Fibroblast of skin of left quadriceps (primary cell): ENCODE measurements around the gene MAP4K1.
"Not testable (repeated sequence)": the region's sequence is repeated elsewhere in the genome, so short reads cannot be mapped to it uniquely, and the experiment has no call there.

Source experiments
- DNase-seq, 2 experiments: peaks; one replicate each; pipeline ENCODE4 v3.0.0-alpha.2; 2013; ENCODE audit warnings: low read depth in 2 of 2

MAP4K1 gene

DNA sequence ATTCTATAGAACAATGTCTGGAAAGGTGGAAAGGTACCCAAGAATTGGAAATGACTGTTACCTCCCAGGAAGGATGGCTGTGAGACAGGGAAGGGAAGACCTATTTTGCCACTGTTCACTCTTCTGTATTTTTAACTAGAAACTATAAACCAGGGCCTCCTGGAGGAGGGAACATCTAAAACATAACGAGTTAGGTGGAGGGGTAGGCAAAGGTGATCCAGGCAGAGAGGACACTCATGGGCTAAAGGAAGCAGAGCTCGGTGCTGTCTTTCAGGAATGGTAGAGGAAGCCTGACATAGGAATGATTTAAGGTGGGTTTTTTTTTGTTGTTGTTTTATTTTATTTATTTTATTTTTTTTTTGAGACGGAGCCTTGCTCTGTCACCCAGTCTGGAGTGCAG lies 7.1 kb upstream of the MAP4K1 start:
- DNase-seq = no peak

DNA sequence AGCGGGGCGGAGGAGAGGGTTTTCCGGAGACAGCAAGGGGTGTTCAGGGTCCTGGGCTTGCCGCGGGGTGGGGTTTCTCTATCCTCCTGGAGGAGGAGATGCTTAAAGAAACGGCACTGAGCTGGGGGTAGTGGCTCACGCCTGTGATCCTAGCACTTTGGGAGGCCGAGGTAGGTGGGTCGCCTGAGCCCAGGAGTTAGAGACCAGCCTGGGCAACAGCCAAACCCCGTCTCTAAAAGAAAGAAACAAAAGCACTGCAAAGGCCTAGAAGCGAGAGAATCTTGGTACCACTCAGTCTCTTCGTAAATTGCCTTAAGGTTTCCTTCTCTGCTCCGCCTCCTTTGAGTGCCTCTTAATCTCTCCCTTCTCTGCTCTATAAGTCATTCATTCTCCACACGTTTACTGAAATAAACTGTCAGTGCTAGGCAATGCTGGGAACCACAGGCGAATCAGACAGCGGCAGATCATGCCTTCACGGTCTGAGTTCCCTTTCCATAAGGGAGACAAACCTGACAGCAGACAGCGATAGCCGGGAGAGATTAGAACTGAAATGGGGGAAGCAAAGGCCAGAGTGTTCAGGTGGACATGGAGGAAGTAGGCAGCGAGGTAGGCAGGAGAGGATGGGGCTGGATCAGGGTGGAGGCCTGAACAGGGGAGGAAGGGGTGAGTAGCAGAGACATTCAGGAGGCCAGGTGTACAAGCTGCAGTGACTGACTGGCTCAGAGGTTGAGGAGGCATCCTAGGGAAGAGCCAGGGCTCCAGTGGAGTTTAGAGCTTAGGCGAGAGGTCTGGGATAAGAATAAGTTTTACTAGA lies 1.8 kb upstream of the MAP4K1 start:
- no peak for DNase-seq

DNA sequence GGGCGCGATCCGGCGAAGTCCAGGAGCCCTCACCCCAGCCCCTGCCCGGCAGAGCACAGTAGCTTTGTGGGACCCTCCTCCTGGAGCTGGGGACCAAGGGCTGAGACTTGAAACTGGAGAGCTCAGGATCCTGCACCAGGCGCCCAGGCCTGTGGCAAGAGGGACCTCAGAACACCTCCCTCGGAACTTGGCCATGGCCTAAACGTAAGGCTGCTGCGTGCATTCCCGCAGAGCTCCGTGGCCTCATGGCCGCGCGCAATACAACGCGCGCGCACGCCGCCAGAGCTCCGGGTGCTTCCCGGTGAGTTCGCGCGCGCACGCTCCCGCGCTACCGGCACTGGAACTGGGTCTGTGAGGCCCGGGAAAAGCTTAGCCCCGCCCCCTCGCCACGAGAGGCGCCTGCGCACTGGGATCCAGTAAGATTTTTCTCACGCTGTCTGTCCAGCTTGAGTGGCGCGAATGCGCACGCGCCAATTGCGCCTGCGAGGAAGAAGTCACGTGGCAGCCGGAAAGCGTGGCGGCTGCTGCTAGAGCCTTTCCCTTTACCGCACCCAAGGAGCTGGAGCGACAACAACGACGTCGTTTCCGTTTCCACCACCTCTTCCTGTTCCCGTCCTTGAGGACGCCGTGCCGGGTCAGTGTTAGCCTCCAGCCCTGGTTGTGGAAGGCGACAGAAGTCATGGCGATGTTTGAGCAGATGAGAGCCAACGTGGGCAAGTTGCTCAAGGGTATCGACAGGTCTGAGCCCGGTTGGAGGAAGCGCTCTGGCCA lies 1.0 kb upstream of the MAP4K1 start, which contains the start of gene EIF3K:
Gene EIF3K, plus strand, starts transcription at position 599 of the 771 bp plus-strand sequence. Its CDS starts 81 bp downstream, at position 680.
- peak; percentile 97 for DNase-seq

DNA sequence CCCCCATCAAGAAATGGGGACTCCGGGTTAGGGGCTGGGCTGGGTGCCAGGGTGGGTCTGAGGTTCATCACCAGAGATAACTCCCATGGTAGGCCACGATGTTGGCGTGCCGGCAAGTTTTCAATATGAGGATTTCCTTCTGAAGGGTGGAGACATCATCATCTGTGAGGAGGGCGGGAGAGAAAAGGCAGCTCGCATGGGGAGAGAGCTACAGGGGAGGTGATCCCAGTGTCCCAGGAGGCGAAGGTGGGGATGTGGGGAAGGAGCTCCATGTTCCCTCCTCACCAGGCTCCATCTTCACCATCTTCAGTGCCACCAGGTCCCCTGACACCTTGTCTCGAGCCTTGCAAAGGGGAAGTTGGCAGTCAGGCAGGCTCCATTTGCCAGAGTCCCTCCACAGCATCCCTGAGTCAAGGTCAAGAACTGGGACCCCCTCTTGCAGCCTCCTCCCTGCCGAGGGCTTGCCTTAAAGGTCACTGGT lies 430 bp downstream of the MAP4K1 start:
- no peak for DNase-seq

DNA sequence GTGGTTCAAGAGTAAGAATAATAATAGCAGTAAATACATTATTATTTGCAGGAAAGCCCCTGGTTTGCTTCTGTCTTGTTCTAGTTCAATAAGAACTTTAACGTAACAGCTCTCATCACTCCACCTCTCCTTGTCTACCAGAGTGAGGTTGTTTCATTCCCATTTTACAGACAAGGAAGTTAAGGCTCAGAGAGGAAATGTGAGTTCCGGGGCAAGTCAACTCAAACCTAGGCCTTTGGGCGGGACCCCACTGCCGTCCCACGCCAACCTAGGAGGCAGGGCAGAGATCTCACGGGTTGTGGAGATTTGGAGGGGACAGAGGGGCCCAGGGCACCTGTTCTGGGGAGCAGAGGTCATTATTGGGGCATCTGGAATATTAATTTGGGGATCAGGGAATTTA lies 1.5 kb downstream of the MAP4K1 start:
- no peak for DNase-seq

DNA sequence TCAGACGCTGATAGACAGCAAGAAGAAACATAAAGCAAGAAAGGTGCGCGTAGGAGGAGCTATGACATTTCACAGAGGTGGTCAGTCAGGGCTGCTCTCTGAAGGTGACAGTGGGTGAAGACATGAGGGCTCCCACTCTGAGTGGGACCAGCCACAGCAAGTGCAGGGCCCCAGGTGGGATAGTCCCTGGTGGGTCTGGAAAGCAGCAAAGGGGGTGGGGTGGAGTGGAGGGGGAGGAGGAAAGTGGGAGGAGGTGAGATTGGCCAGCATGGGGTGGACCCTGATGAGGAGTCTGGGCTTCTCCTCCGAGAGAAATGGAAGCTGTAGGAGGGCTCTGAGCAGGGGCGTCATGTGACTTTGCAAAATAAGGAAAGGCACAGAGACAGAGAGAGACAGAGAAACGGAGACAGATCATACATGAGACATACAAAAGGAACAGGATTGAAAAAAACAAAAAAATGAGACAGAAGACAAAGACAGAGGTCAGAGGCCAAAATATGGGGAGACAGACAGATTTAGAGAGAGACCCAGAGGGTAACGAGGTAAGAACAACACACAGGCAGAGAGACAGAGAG lies 2.7 kb downstream of the MAP4K1 start:
- no peak for DNase-seq

DNA sequence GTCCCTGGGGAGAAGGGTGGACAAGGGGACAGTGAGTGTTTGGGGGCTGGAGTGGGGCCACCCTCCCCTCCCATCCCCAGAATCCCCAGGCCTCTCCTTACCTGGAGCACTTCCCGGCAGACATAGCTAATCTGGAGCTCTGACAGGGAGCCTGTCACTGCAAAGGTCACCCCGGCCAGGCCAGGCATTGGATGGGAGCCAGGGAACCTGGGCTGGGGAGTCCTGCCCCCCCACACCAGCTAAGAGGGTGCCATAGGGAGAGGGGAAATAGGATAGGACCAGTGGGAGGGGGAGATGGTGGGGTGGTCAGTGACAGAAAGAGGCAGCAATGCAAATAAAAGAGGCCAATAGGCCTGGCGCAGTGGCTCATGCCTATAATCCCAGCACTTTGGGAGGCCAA lies 3.5 kb downstream of the MAP4K1 start:
- DNase-seq = no peak

DNA sequence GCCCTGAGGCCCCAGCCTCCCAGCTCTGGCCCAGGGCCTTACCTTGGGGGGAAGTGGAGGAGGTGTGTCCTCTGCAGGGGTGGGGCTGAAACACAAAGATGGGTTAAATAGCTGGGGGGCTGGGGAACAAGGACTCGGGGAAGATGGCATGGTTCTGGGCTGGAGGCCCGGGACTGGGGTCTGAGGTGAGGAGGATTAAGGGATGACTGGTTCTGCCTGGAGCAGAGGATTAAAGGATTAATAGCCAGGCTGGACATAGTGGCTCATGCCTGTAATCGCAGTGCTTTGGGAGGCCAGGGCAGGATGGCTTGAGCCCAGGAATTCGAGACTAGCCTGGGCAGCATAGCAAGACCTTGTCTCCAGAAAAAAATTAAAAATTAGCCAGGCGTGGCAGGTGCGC lies 11.6 kb downstream of the MAP4K1 start:
- DNase-seq = no peak

DNA sequence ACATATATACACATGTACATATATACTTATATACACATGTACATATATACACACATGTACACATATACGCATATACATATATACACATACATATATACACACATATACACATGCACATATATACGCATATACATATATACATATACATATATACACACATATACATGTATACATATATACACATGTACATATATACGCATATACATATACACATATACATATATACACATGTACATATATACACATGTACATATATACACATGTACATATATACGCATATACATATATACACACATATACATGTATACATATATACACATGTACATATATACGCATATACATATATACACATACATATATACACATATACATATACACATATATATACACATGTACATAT lies 14.9 kb downstream of the MAP4K1 start:
- DNase-seq = not testable (repeated sequence)

DNA sequence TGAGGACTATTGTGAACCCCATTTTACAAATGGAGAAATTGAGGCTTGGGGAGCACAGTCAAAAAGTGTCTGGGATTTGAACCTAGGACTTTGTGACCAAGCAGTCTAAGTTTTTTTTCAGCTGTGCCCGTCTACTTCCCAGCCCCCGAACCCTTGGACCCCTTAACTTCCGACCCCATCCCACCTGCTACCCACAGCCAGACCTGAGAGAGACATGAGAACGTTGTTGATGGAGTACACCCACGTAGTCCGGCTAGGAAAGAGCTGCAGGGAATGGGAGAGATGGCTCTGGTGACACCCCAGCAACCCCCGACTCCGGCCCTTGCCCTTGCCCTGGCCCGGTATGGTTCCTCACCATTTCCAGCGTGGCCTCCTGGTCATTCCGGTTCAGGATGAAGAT lies 18.0 kb downstream of the MAP4K1 start:
- no peak for DNase-seq

DNA sequence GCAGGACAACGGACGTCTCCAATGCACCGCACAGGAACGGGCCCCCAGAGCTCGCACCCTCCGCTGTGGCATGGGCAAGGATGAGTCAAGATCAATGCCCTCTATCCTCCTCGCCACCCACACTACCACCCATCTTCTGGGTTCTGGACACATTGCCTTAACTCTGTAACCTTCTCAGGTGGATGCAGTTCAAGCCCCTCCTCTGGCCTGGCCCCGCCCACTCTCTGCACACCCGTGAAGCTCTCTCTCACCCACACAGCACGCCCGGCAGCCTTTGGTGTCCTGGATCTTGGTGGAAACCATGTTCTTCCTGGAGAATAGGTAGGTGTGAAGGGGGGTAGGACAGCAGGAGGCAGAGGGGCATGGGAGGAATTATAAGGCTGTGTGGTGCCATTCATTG lies 20.7 kb downstream of the MAP4K1 start:
- no peak for DNase-seq

DNA sequence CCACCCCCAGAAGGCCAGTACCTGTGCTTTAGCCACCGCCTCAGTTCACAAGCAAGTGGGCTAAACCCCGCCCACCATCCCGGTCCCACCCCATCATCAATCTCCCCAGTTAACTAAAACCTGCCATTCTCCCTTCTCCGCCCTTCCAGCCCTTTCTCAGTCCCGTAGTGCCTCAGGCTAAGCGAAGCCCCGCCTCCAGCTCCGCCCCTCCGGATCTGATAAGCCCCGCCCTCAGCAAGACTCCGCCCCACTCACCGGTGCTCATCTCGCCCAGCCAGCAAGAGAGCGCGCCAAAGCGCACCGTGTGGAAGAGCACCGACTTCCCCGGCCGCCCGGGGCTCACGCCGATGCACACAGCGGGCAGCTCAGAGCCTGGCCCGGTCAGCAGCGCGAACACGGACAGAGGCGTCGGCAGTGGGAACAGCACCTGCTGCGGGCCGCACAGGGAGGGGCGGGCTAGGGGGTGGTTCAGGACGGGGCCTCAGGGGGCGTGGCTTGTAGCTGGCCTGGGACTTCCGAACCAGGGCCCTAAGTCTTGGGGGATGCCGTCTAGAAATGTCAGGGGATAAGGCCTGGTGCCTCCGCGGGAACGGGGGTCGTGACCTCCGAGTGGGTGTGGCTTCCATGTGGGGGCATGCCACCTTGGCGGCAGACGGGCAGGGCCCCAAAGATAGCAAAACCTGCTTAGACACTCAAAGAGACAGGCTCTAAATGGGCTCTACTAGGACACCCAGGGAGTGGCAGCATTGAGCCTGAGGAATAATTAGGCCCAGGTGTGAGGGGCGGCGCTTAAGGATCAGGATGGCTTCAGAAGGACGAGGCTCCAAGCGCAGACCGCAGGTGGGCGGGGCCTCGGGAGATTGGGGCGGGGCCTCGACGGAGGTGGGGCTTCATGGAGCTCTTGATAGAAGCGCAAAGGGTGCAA lies 21.4 kb downstream of the MAP4K1 start:
- no peak for DNase-seq

DNA sequence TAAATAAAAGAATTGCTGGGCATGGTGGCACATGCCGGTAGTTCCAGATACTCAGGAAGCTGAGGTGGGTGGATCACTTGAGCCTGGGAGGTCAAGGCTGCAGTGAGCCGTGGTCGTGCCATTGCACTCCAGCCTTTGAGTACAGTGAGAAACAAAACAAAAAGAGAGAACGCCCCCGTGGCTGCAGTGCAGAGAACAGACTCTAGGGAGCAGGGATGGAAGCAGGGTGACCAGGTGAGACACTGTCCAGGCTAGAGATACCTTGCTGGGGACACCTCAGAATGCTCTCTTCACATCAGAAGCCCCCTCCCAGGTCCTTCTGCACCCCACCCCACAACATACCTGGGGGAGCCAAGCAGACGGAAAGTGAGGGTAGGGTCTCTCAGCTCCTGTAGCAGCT lies 24.8 kb downstream of the MAP4K1 start:
- DNase-seq = no peak

DNA sequence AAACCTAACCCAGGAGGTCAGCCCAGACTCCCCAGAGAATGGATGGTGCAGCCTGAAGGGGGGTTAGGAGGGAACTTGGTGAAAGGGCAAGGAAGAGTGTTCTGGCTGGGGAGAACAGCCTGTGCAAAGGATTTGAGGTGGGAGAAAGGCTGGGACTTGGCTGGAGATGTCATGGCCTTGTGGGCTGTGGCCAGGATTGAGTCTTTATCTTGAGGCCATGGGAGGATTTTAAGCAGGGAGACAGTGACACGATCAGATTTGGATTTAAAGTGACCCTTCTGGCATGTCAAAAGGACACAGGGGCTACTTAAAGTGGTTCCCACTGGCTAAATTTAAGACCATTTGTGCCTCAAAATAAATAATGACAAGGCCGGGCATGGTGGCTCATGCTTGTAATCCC lies 29.7 kb downstream of the MAP4K1 start:
- no peak for DNase-seq

DNA sequence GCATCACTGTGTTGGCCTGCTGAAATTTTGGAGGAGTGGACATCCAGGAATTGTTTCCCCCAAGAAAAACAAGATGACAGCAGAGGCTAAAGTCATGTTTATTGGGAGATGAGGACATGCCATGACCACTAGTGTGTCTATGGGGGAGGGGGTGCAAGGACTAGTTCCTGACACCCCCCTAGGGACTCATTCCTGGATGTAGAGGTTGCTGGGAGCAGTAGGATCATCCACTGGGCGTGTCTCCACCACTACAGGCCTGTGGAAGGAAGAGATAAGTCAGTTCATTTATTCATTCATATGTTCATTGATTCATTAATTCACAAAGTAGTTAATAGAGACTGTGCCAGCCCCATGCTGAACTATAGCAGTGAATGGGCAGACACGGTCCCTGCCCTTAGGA lies 30.2 kb downstream of the MAP4K1 start:
- DNase-seq = no peak

DNA sequence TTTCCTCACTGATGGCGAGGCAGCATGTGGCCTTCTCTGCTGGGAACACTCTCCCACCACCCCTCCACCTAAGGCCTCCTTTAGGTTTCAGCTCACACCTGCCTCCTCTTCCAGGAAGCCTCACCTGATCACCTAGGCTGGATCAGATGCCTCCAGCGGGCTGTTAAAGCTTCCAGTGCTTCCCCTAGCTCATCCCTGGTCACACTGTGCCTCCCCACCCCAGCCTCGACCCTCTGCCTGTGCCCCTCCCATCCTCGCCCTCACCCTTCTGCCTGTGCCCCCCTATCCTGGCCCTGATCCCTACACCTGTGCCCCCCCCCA lies 33.8 kb downstream of the MAP4K1 start:
- DNase-seq = no peak

DNA sequence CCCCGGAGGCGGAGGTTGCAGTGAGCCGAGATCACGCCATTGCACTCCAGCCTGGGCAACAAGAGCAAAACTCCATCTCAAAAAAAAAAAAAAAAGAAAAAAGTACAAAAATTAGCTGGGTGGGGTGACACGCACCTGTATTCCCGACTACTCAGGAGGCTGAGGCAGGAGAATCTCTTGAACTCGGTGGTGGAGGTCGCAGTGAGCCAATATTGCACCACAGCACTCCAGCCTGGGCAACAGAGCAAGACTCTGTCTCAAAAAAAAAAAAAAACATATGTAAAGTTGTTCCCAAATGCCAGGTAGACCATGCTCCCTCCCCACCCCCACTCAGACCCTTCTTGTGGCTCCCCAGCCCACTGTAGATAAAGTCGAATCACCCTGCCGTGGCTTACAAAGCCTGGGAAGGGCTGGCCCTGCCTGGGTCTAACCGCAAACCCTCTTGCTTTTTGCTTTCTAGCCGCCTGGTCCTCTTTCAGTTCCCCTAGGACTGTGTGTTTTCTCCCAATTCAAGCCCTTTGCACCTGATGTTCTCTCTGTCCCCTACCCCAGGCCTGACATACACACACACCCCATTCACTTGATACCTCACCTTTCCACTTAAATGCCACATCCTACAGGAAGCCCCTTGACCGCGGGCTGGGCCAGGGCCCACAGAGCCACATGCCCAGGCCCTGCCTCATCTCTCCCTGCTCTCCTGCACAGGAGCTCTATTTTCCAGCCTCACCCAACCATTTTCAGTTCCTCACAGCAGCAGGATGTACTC lies 34.4 kb downstream of the MAP4K1 start:
- DNase-seq = no peak

DNA sequence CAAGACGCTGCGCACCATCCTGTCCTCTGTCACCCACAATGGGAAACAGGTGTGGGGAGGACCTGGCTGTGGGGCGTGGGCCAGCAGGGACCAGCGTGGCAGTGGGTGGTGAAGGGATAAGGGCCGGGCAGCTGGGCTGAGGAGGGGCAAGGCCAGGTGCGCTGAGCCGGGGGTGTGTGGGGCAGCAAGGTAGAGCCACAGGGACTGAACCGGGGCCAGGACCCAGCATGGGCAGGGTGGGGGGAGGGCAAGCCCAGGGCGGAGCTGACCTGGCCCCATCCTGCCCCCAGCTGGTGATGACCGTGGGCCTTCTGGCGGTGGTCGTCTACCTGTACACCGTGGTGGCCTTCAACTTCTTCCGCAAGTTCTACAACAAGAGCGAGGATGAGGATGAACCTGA lies 37.7 kb downstream of the MAP4K1 start:
- no peak for DNase-seq

DNA sequence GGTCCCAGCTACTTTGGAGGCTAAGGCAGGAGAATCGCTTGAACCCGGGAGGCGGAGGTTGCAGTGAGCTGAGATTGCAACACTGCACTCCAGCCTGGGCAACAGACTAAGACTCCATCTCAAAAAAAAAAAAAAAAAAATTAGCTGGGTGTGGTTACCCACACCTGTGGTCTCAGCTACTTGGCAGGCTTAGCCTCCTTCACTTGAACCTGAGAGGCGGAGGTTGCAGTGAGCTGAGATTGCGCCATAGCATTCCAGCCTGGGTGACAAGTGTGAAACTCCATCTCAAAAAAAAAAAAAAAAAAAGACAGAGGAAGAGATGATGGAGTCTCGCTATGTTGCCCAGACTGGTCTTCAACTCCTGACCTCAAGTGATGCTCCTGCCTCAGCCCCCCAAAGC lies 38.4 kb downstream of the MAP4K1 start:
- DNase-seq = not testable (repeated sequence)

DNA sequence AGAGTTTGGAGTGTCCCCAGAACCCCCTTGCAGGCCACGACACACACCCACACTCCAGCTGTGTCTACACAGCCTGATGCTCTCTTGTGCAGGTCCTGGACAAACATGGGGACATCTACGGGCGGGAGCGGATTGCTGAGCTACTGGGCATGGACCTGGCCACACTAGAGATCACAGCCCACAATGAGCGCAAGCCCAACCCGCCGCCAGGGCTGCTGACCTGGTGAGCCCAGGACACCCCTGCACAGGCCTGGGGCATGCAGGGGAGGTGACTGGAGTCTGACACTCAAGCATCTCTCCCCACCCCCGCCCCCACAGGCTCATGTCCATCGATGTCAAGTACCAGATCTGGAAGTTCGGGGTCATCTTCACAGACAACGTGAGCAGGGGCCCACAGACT lies 39.9 kb downstream of the MAP4K1 start:
- DNase-seq = no peak

DNA sequence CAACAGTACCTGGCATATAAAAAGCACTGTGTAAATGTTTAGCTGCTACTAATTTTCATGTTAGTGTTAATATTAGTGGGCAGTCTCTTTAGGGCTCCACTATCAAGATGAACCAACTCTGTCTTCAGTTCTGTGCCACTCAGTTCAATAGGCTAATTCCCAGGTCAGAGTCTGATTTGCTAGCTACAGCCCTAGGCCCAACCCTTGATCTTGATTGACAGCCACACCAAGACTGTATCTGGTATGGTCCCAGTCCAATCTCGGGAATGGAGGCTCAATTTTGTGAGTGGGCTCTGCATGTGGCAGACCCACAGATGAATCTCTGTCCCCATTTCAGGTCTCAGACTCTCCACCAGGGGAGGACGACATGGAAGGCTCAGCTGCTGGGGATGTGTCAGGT lies 46.1 kb downstream of the MAP4K1 start:
- DNase-seq = no peak
